Activated CD4-positive, alpha-beta T cell treated with anti-CD3 and anti-CD28 coated beads, Interleukin-2, amount 50 U/mL, for 48 hours (primary cell): ENCODE data around the gene CHDH.

Experiments
- DNase-seq, 2 experiments: peaks; one replicate each; pipeline ENCODE4 v3.0.0-alpha.2; 2020

CHDH gene, protein sequence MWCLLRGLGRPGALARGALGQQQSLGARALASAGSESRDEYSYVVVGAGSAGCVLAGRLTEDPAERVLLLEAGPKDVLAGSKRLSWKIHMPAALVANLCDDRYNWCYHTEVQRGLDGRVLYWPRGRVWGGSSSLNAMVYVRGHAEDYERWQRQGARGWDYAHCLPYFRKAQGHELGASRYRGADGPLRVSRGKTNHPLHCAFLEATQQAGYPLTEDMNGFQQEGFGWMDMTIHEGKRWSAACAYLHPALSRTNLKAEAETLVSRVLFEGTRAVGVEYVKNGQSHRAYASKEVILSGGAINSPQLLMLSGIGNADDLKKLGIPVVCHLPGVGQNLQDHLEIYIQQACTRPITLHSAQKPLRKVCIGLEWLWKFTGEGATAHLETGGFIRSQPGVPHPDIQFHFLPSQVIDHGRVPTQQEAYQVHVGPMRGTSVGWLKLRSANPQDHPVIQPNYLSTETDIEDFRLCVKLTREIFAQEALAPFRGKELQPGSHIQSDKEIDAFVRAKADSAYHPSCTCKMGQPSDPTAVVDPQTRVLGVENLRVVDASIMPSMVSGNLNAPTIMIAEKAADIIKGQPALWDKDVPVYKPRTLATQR

DNA sequence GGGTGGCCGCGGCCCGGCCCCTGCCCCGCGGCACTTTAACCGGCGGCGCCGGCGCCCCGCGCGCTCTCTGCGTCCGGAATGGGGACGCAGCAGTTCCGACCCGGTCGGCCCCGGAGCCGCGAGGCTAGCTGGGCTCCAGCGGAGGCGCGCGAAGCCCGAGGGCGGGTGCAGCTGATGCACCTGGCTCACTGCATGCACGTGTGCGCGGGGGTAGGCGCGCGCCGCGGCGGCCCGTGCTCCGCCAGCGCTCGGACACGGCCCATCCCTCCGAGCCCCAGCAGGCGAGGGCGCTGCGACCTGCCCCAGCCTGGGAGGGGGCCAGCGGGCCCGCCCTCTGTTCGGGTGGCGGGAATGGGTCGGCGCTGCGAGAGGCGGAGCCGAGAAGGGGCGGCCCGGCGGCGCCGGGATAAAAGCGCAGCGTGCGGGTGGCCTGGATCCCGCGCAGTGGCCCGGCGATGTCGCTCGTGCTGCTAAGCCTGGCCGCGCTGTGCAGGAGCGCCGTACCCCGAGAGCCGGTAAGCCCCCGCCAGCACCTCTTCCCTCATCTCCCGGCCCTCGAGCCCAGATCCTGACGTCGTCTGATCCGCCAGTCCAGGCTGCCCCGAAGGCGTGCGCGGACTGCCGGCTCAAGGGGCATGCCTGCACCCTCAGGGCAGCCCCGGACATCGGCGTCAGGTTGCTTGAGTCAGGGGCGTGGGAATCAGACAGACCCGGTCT is at the start of gene CHDH, which contains the start of gene IL17RB:
TSS of gene CHDH (minus strand) at position 286 of the 717 bp plus-strand sequence. CDS start 22,411 bp downstream, outside the sequence.
TSS of gene IL17RB (plus strand) at position 435 of the 717 bp plus-strand sequence. CDS start at position 456, 21 bp downstream.
- DNase-seq = peak; percentile 20 to 32

DNA sequence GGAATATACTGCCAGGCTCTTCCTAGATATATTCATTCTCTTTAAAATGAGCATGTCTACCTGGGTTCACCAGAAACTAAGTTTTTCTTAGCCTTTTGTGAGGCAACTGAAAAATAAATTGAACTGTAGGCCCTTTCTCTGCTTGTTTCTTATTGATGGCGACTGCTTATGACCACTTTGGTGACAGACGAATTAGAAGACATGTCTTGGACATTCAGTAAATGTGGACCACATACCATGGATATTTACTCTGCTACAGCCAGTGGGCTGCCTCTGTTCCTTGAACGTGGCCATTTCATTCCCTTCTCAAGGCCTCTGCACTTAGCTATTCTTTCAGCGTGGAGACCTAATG is 46.0 kb upstream of the CHDH start:
- DNase-seq = no peak

DNA sequence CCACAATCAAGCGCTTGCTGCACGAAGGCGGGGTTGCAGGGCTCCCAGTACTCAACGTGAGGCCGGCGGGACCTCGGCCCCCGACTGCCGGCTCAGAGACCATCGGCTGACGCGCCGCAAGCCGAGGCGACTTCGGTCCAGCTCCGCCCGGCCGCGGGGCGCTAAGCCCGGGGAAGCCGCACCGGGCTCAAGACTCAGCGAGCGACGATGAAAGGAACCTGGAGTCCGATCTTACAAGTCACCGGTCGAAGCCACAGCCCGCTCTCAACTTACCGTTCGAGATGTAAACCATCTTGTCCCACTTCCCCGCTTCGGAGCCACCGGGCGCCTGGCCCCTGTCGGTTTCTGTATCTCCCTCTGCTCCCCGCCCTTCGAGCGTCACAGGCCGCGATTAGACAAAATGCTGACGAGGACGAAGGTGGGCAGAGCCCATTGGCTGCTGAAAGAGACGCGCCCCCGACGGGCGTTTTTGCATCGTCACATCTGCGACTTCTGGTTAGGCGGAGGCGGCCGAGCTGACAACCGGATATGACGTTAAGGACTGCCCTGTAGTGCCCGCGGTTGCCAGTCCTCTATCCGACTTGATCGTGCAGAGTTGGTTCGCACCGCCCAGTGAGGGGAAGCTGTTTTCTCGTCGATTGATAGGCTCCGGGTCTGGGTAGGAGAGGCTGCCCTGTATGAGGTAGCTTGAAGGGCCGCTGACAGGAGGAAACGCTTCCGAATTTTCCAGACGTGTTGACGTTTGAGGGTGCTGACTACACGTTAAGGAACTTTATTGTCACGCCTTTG is 45.5 kb upstream of the CHDH start, which contains the start of gene SELENOK:
TSS of gene SELENOK (minus strand) at position 363 of the 789 bp plus-strand sequence.
- peak; percentile 94 to 97 for DNase-seq

DNA sequence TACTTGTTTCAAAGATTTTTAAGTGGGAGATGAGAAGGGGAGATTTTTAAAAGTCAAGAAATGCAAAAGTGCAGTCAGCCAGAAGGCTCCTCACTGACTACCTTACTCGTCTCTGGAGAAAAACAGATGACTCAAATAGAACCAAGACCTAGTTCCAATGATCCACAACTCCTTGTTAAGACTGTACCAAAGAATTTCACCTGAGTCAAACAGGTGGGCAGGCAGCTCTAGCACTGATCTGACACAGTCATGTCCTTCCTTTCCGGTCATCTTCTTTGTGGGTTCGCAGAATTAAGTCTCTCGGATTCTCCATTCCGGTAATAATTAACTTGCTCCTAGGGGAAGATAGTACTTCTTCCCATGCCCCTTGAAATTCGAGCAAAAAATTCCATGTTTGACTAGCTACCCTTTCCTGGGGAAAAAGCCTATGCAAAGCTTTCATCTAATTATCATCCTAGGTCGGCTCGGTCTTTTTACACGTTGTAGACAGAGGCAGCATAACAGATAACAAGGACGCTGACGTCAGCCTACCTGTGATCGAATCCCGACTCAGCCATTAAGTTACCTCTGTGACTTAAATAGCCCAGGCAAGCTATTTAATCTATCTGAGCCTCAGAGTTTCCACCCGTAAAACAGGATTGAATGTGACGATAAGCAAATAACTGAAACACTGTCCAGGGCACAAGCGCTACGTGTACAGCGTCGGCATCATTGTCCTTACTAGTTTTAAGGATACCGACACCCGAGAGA is 44.7 kb upstream of the CHDH start:
- peak; percentile 26 to 48 for DNase-seq

DNA sequence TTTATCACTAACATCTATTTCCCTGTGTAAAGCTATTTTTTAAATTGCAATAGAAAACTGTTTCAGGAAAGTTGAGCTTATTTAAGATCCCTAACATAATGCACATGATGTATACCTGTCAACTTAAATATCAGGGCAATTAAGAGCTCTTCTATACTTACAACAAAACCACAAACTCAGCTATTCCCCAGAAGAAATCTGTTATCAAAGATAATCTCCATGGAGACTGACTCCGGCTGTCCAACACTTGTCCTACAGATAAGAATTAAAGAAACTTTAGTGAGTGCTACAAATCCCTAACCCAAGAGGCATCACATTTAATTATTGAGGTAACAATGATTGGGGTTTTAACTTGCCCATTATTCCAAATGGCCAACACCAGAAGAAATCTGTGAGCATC is 42.0 kb upstream of the CHDH start:
- DNase-seq = no peak

DNA sequence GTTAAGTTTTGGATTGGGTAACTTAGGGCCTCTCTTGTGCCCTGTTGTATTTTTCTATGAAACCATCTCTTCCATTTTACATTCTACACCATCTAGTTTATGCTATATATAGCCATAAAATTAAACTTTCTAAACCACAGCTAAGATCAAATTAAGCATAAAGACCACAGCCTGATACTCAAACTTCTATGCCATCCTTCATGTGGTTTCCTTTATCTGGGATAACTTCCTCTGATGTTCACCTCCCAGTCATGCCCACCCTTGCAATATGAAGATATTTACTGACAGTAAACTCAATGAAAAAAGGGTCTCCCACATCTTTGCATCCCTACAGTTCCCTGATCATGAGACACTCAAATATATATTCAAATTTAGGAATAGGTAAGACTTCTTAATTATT is 41.2 kb upstream of the CHDH start:
- no peak for DNase-seq

DNA sequence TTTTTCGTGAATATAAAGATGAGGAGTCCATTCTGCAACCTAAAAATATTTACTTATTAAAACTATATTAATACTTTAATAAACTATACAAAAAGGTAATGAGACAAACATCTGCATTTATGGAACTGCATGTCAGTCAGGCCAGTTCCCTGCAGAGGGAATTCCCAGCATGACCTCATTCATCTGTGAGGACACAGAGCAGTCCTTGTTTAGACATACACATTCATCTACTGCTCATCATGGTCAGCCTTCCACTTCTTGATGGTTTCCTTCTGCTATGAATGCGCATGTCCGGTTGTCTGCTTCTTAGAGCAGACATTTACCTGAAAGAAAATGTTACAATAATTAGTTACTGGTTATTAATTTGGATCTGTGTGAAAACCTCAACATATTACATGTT is 39.0 kb upstream of the CHDH start:
- no peak for DNase-seq

DNA sequence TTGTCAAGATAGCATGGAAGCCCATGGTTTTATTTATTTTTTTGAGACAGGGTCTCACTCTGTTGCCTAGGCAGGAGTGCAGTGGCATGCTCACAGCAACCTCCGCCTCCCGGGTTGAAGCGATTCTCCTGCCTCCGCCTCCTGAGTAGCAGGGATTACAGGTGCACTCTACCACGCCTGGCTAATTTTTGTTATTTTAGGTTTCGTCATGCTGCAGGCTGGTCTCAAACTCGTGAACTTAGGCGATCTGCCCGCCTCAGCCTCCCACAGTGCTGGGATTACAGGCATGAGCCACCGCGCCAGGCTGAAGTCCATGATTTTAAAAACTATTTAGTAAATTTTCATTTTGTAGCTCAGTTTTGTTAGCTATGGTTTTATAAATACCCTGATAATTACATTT is 38.4 kb upstream of the CHDH start:
- no peak for DNase-seq

DNA sequence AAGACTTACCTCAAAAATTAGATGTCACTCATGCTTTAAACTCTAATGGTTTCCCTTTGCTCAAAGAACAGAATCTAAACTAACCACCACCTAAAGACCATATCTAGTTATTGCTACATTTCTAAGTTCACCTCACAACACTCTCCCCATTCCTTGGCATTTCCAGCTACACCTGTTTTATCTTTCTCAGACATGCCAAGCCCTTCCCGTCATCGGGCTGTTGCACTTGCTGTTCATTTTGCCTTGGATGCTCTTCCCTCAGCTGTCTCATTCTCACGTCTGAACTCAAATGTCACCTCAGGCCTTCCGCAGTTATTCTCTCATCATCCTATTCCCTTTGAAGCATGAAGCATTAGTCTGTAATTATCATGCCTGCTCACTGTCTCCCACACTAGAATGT is 36.8 kb upstream of the CHDH start:
- DNase-seq = no peak

DNA sequence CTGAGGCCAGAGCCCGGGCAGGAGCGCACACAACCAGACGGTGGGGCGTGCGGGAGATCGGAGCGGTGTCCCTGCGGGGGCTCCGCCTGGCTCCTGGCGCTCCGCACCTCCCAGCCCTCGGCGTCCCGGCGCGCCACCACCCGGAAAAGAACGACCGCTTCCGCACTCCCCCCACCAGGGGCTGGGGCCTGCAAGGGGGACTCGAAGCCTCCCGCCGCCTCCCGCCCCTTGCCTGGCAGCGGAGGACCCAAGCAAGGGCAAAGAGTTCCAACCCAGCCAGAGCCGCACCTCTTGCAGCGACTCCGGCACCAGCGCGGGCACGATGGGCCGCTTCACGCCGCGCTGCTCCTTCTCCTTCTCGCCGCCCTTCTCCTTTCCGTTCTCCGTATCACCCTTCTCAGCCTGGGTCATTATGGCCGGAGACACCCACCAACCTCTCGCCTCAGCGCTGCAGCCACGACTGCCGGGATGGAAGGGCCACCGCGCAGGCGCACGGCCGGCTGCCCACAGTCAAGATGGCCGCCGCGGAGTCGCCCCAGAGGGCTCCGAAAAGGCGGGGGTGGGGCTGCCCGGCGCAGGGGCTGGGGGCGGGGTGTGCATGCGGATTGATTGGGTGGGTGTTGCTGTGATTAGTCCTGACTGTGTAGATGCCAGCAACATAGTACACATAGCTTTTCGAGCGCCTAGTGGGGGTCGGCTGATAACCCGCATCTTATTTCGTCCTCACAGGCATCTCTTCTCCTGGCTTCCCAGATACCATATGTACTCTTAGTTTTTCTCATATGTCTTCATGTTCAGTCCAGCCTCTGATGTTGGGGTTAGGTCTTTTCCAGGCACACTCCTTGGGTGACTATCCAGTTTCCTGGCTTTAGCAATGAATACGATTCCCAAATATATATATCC is 35.7 kb upstream of the CHDH start, which contains the start of gene ACTR8:
TSS of gene ACTR8 (minus strand) at position 462 of the 903 bp plus-strand sequence. CDS start at position 411, 51 bp downstream.
- peak; percentile 84 to 87 for DNase-seq

DNA sequence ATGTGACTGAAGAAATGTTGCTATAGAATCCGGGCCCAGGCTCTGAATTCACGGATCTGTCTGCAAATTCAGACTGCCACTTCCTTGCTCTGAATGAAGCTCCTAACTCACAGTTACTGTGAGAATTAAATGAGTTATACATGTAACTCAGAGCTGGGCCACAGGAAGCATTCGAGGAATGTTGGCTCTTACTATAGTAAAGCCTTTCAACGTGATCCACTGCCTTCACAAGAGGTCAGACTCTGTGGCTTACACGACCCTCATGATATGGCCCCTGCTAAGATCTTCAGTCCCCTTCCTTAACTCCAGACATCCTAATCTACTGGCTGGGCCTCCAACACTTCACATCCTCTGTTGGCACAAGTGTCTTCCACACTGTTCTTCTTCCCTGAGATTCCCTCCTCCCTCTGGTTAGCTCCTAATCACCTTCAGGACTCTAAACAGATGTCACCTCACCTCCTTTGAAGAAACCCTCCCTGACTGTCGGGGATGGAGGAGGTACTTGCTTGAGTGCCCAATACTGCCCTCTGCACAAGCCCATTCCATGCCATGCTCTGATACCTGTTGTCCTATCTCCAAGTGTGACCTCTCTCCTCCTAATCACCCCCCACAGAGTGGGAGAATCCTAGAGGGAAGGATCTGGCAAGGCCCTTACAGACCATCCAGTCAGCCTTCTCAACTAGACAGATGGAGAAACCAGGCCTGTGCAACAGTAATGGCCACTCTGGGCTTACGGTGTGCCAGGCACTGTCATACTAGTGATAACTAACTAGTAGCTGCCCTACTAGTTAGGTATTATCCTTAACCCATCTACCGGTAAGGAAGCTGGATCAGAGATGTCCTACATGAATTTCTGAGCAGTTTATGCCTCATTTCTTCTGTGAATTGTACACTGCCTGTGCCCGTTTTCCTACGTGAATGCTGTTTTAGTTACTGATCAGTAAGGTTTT is 34.5 kb upstream of the CHDH start:
- no peak for DNase-seq

DNA sequence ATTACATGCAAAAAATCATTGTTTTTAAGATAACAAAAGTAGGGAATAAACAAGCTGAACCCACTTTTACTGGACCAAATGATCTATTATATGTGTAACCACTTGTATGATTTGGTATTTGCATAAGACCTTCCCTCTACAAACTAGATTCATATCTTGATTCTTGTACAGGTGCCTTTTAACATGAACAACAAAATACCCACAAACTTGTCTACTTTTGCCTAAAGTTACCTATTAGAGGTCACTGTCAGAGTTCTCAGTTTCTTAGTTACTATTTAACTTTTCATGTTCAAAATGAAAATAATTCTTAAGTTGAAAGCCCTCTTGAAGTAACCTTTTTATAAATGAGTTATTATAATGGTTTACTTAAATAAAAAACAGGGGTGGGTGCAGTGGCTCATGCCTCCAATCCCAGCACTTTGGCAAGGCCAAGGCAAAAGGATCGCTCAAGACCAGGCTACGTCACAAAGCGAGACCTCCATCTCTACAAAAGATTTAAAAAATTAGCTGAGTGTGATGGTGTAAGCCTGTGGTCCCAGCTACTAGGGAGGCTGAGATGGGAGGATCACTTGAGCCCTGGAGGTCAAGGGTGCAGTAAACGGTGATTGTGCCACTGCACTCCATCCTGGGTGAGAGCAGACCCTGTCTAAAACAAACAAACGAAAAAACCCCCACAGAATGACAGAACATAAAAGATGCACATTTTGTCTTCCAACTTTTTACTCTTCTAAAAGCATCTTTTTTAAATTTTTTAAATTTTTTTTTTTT is 19.7 kb upstream of the CHDH start:
- DNase-seq = no peak

DNA sequence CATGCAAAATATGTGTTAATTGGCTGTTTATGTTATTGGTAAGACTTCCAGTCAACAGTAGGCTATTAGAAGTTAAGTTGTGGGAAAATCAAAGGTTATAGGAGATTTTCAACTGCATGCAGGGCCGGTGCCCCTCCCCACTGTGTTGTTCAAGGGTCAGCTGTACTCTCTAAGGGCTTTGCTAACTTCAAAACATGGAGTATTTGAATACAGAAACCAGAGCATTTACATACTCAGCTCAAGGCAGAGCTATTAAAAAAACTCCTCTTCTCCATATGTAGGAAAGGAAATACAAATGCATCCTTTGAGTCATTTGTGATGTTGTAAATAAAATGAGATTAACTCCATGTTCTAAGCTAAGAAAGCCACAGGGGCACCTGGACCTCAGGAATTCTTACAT is 16.9 kb upstream of the CHDH start:
- no peak for DNase-seq

DNA sequence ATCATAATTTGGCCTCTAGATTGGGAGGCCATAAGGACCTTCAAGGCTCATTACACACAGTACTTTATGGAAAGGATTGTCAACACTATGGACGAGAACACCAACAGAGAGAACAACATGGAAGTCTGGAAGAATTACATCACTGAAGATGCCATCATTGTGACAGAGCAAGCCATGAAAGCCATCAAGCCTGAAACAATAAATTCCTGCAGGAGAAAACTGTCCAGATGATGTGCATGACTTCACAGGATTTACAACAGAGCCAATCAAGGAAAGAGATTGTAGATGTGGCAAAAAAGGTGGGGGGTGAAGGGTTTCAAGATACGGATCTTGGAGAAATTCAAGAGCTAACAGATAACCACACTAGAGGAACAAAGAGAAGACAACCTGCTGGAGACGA is 16.0 kb upstream of the CHDH start:
- DNase-seq = no peak

DNA sequence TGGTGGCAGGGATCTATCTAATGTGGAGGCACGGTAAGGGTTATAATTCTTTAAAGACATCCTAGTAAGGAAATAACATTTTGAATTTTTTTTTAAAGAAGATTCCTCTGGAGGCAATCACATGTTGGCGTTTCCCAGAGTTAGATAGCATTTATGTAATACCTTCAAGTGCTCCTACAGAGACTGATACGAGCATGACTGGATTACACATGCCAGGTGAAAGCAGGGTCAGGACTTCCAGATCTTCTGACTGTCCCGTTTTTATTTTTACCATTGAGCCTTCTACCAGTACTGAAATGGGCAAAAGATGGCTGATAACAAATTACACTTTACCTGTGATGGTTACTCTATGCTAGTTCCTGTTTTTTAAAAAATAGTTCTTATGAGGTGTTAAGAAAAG is 14.0 kb upstream of the CHDH start:
- no peak for DNase-seq

DNA sequence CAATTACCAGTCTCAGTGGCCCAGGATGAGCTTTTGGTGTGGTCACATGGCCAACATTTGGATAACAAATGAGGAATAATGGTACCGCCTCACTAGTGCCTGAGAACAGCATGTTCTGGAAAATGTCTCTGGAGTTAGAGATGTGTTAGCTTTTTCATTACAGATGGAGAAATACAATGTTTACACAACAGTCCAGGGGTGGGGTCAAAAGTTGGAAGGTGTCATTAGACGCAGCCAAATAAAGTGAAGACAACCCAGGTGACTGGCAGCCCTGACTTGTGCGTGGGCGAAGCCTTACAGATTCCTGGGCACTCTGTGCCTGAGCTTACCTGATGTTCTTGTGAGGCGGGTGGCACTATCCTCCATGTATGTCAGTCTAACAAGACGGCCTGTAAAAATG is 13.0 kb upstream of the CHDH start:
- no peak for DNase-seq

DNA sequence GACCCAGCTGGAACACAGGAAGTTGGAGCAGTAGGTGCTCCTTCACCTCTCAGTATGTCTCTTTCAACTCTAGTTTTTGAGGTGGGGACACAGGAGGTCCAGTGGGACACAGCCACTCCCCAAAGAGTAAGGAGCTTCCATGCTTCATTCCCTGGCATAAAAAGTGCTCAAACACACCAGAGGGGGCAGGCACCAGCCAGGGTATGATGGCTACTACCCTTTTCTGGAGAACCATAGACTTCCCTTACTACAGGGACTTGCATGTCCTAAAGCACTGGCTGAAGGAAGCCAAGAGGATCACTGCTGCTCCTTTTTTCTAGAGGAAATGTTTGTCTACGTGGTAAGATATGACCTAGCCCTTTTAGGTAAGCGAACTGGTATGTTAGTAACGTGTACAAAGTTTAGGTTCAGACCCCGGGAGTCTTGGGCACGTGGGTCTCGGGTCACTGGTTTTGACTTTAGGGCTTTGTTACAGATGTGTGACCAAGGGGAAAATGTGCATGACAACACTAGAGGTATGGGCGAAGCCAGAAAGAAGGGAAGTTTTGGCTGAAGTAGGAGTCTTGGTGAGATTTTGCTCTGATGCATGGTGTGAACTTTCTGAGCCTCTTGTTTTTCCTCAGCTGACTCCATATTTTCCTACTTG is 12.0 kb upstream of the CHDH start:
- no peak for DNase-seq

DNA sequence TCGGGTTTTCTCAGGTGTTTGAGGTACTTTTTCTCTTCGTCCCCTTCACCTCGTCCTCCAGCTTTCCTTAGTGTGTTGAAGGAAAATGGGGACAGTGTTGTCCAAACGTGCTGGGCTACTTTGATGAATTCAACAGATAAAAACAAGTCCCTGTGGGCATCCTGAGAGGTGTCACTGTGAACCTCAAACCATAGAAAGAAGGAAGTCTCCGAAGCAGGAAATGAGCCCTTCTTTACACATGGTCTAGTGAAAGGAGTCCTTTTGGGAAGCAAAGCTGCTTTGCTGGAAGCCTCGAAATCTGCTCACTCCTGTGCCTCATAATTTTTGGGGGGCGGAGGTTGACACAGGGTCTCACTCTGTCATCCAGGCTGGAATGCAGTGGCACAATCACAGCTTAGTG is 10.7 kb upstream of the CHDH start:
- no peak for DNase-seq
